Type B pancreatic cell (in vitro differentiated cells): ENCODE measurements around the gene ZBTB39. TPM values are rescaled to one million over a fixed set of nuclear protein-coding genes. Genes with fewer than 3 reads are reported as not detected.
"Not testable (repeated sequence)": the region's sequence is repeated elsewhere in the genome, so short reads cannot be mapped to it uniquely, and the experiment has no call there.

Experiments
- DNase-seq: peaks from one replicate; pipeline ENCODE4 v3.0.0; 2021; ENCODE audit warnings: mixed read lengths; ENCODE audit not compliant: unreplicated experiment; ENCODE audit errors: extremely low spot score
- H3K27ac Mint-ChIP-seq: 2 replicates; pipeline ENCODE4 v1.8.0; 2021; ENCODE audit warnings: mild to moderate bottlenecking, mixed read lengths
- H3K27me3 Mint-ChIP-seq: 2 replicates; pipeline ENCODE4 v1.8.0; 2021; ENCODE audit warnings: mixed read lengths
- H3K36me3 Mint-ChIP-seq: 2 replicates; pipeline ENCODE4 v1.8.0; 2021; ENCODE audit warnings: mixed read lengths
- H3K4me1 Mint-ChIP-seq: one replicate; pipeline ENCODE4 v1.8.0; 2021; ENCODE audit warnings: mixed read lengths; ENCODE audit not compliant: unreplicated experiment
- H3K4me3 Mint-ChIP-seq: 2 replicates; pipeline ENCODE4 v1.8.0; 2021; ENCODE audit warnings: mild to moderate bottlenecking, mixed read lengths
- H3K9me3 Mint-ChIP-seq: 2 replicates; pipeline ENCODE4 v1.8.0; 2021; ENCODE audit warnings: mixed read lengths
- total RNA-seq: library from RNA; stranded (reverse); gene quantifications from 2 replicates; pipeline ENCODE4 v1.2.1, GENCODE V29; 2021; ENCODE audit warnings: low replicate concordance
- TF ChIP-seq, protein P1 (sequence below): fragments of 200-600 bp; sonication (generic); conservative IDR thresholded peaks from 2 replicates; pipeline ENCODE4 v1.5.0; 2021; ENCODE audit warnings: antibody characterized with exemption, mild to moderate bottlenecking

ZBTB39 gene
- total RNA-seq, 1 donor from 2014 or later: 18.1 TPM

- no peaks in the 10 kb centered on the region for H3K36me3 Mint-ChIP-seq
- H3K4me1 Mint-ChIP-seq: peaks cover 21% of the 10 kb centered on the region
- no peaks in the 10 kb centered on the region for H3K9me3 Mint-ChIP-seq
- no peak overlapping the region for H3K27ac Mint-ChIP-seq
- peaks cover 9% of the 10 kb centered on the region for H3K27me3 Mint-ChIP-seq
- TF ChIP-seq, protein P1, sequence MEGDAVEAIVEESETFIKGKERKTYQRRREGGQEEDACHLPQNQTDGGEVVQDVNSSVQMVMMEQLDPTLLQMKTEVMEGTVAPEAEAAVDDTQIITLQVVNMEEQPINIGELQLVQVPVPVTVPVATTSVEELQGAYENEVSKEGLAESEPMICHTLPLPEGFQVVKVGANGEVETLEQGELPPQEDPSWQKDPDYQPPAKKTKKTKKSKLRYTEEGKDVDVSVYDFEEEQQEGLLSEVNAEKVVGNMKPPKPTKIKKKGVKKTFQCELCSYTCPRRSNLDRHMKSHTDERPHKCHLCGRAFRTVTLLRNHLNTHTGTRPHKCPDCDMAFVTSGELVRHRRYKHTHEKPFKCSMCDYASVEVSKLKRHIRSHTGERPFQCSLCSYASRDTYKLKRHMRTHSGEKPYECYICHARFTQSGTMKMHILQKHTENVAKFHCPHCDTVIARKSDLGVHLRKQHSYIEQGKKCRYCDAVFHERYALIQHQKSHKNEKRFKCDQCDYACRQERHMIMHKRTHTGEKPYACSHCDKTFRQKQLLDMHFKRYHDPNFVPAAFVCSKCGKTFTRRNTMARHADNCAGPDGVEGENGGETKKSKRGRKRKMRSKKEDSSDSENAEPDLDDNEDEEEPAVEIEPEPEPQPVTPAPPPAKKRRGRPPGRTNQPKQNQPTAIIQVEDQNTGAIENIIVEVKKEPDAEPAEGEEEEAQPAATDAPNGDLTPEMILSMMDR: no peak
- no peak overlapping the region for H3K4me3 Mint-ChIP-seq
- no peak for DNase-seq
Measured at GRCh38 chr12:57029457-57029856, 23.1 kb upstream of the ZBTB39 start.

GRCh38 chr12:57027805-57028153 is 21.4 kb upstream of the ZBTB39 start:
- no peaks in the 10 kb centered on the region for H3K9me3 Mint-ChIP-seq
- no peak overlapping the region for H3K27ac Mint-ChIP-seq
- H3K4me3 Mint-ChIP-seq: no peak overlapping the region
- H3K27me3 Mint-ChIP-seq: peaks cover 9% of the 10 kb centered on the region
- peaks cover 25% of the 10 kb centered on the region for H3K4me1 Mint-ChIP-seq
- no peak for DNase-seq
- TF ChIP-seq, protein P1: no peak
- H3K36me3 Mint-ChIP-seq: no peaks in the 10 kb centered on the region

- Mint-ChIP-seq H3K9me3 (no peaks in the 10 kb centered on the region), H3K4me1 (peaks cover 25% of the 10 kb centered on the region), H3K36me3 (no peaks in the 10 kb centered on the region), H3K27ac (peak overlapping the region; percentile 19), H3K4me3 (no peak overlapping the region), H3K27me3 (peaks cover 9% of the 10 kb centered on the region)
- DNase-seq: no peak
- TF ChIP-seq, protein P1: no peak
Measured at GRCh38 chr12:57027011-57027804, 20.9 kb upstream of the ZBTB39 start.

GRCh38 chr12:57025196-57025595 is 18.9 kb upstream of the ZBTB39 start:
- no peak overlapping the region for H3K27ac Mint-ChIP-seq
- H3K9me3 Mint-ChIP-seq: no peaks in the 10 kb centered on the region

GRCh38 chr12:57022324-57022723 is 16.0 kb upstream of the ZBTB39 start:
- not testable (repeated sequence) for DNase-seq, H3K36me3 Mint-ChIP-seq, H3K27ac Mint-ChIP-seq, H3K27me3 Mint-ChIP-seq, H3K9me3 Mint-ChIP-seq, H3K4me3 Mint-ChIP-seq
- peaks cover 20% of the 10 kb centered on the region for H3K4me1 Mint-ChIP-seq

More at GRCh38 chr12:57025196-57025595, 18.9 kb upstream of the ZBTB39 start:
- H3K4me3 Mint-ChIP-seq: no peak overlapping the region
- H3K4me1 Mint-ChIP-seq: peaks cover 18% of the 10 kb centered on the region
- H3K27me3 Mint-ChIP-seq: peaks cover 9% of the 10 kb centered on the region
- no peaks in the 10 kb centered on the region for H3K36me3 Mint-ChIP-seq
- TF ChIP-seq, protein P1: no peak
- DNase-seq: no peak

- no peaks in the 10 kb centered on the region for H3K9me3 Mint-ChIP-seq
- H3K27me3 Mint-ChIP-seq: peaks cover 9% of the 10 kb centered on the region
- no peak overlapping the region for H3K4me3 Mint-ChIP-seq
- no peaks in the 10 kb centered on the region for H3K36me3 Mint-ChIP-seq
- no peak overlapping the region for H3K27ac Mint-ChIP-seq
- DNase-seq: no peak
- H3K4me1 Mint-ChIP-seq: peaks cover 12% of the 10 kb centered on the region
- TF ChIP-seq, protein P1: no peak
Measured at GRCh38 chr12:57019983-57020719, 13.8 kb upstream of the ZBTB39 start.
